ENCODE measurements around the gene CLEC4C. TPM values are rescaled to one million over a fixed set of nuclear protein-coding genes. Genes with fewer than 3 reads are reported as not detected.

Gene CLEC4C
- total RNA-seq, 1 donor from 2014 or later = not detected

- Histone ChIP-seq H3K36me3 (no peaks in the 10 kb centered on the region), H3K27ac (no peak overlapping the region), H3K4me3 (no peak overlapping the region), H3K9me3 (no peaks in the 10 kb centered on the region), H3K27me3 (no peaks in the 10 kb centered on the region), H3K4me1 (no peaks in the 10 kb centered on the region)
- DNase-seq (ENCODE audit: extremely low spot score in 2 of 2) = no peak
- TF ChIP-seq, protein P1, sequence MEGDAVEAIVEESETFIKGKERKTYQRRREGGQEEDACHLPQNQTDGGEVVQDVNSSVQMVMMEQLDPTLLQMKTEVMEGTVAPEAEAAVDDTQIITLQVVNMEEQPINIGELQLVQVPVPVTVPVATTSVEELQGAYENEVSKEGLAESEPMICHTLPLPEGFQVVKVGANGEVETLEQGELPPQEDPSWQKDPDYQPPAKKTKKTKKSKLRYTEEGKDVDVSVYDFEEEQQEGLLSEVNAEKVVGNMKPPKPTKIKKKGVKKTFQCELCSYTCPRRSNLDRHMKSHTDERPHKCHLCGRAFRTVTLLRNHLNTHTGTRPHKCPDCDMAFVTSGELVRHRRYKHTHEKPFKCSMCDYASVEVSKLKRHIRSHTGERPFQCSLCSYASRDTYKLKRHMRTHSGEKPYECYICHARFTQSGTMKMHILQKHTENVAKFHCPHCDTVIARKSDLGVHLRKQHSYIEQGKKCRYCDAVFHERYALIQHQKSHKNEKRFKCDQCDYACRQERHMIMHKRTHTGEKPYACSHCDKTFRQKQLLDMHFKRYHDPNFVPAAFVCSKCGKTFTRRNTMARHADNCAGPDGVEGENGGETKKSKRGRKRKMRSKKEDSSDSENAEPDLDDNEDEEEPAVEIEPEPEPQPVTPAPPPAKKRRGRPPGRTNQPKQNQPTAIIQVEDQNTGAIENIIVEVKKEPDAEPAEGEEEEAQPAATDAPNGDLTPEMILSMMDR (IDR thresholded peaks at IDR 0.05) = no peak
- TF ChIP-seq POLR2A (IDR thresholded peaks at IDR 0.05) (no peak), POLR2AphosphoS5 (IDR thresholded peaks at IDR 0.05; ENCODE audit: insufficient read depth in 1 of 2, low read depth in 1 of 2) (no peak)
- intact Hi-C loops (cut with DNase I) = no loop called here
Observed at GRCh38 chr12:7709969-7710675, 37.1 kb downstream of the CLEC4C start.

GRCh38 chr12:7705846-7706245 lies 41.3 kb downstream of the CLEC4C start:
- no peak for DNase-seq (ENCODE audit: extremely low spot score in 2 of 2)
- TF ChIP-seq POLR2AphosphoS5 (IDR thresholded peaks at IDR 0.05; ENCODE audit: insufficient read depth in 1 of 2, low read depth in 1 of 2) (no peak), POLR2A (IDR thresholded peaks at IDR 0.05) (no peak)
- TF ChIP-seq, protein P1 (IDR thresholded peaks at IDR 0.05) = no peak
- intact Hi-C loops (cut with DNase I) = no loop called here

DNA sequence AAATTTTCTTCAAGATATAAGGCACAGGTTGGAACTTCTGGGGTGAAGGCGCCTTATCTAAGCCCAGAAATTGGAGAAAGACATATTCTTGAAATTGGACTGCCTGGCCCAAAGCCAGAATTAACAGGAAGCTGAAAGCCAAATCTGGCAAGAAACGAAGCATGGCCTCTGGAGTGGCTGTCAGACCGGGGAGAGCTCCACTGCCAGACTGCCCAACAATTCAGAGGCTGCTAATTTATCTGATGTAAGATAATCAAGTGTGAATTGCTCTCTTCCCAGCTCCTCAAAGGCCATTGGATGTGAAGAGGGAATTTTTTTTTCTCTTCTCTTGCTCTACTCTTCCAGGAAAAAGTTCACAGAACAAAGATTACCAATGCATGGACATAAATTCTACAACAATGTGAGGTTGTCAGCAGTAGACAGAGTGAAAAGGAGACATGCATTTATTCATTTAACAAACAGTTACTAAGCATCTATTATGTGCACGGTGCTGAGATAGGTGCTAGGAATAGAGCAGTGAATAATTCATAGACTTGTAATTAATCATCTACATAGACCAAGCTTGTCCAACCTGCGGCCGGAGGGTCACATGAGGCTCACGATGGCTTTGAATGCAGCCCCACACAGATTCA lies 51.5 kb downstream of the CLEC4C start, which contains the start of gene GDF3:
GDF3 (minus strand) TSS at position 210 of the 632 bp plus-strand sequence; CDS start at position 163, 47 bp downstream.
- no peak for DNase-seq (ENCODE audit: extremely low spot score in 2 of 2)
- no peaks in the 10 kb centered on the region for H3K9me3 ChIP-seq

More at GRCh38 chr12:7705846-7706245, 41.3 kb downstream of the CLEC4C start:
- Histone ChIP-seq H3K36me3 (no peaks in the 10 kb centered on the region), H3K9me3 (no peaks in the 10 kb centered on the region), H3K4me1 (no peaks in the 10 kb centered on the region), H3K4me3 (no peak overlapping the region), H3K27me3 (no peaks in the 10 kb centered on the region), H3K27ac (no peak overlapping the region)

GRCh38 chr12:7695237-7695560 lies 52.0 kb downstream of the CLEC4C start:
- Histone ChIP-seq H3K4me1 (no peaks in the 10 kb centered on the region), H3K9me3 (no peaks in the 10 kb centered on the region), H3K27me3 (no peaks in the 10 kb centered on the region), H3K36me3 (no peaks in the 10 kb centered on the region), H3K27ac (no peak overlapping the region), H3K4me3 (no peak overlapping the region)
- TF ChIP-seq POLR2A (IDR thresholded peaks at IDR 0.05) (no peak), POLR2AphosphoS5 (IDR thresholded peaks at IDR 0.05; ENCODE audit: insufficient read depth in 1 of 2, low read depth in 1 of 2) (no peak)
- TF ChIP-seq, protein P1 (IDR thresholded peaks at IDR 0.05) = no peak
- DNase-seq (ENCODE audit: extremely low spot score in 2 of 2) = no peak
- intact Hi-C loops (cut with DNase I) = no loop called here

More for the DNA sequence above, 51.5 kb downstream of the CLEC4C start, which contains the start of gene GDF3:
- H3K4me1 ChIP-seq = no peaks in the 10 kb centered on the region
- no peaks in the 10 kb centered on the region for H3K27me3 ChIP-seq
- TF ChIP-seq POLR2A (IDR thresholded peaks at IDR 0.05) (no peak), POLR2AphosphoS5 (IDR thresholded peaks at IDR 0.05; ENCODE audit: insufficient read depth in 1 of 2, low read depth in 1 of 2) (no peak)
- TF ChIP-seq, protein P1 (IDR thresholded peaks at IDR 0.05) = no peak
- H3K36me3 ChIP-seq = no peaks in the 10 kb centered on the region
- intact Hi-C loops (cut with DNase I) = no loop called here
- no peak within 1 kb of the TSS for H3K27ac ChIP-seq
- no peak within 1 kb of the TSS for H3K4me3 ChIP-seq

Measured in vagina (tissue), 2 donors.